ENCODE results near the gene LTBP1. TPM values are rescaled to one million over a fixed set of nuclear protein-coding genes. Genes with fewer than 3 reads are reported as not detected.

The LTBP1 gene
- total RNA-seq, 2 donors from 2014 or later, result 19.4 to 23.1 TPM

GRCh38 chr2:33134086-33134771 is 187.5 kb downstream of the LTBP1 start:
- no peaks in the 10 kb centered on the region for H3K27me3 ChIP-seq
- TF ChIP-seq CTCF (IDR thresholded peaks at IDR 0.05), result no peak
- peak overlapping the region; percentile 3 for H3K4me3 ChIP-seq
- no peaks in the 10 kb centered on the region for H3K36me3 ChIP-seq
- peak overlapping the region; percentile 8 for H3K27ac ChIP-seq
- intact Hi-C loops (cut with DNase I), result no loop called here
- H3K9ac ChIP-seq (ENCODE audit: low read depth in 2 of 2, low read length in 2 of 2), result peak overlapping the region in 1 of 2 donors; percentile 19
- DNase-seq, result peak; percentile 28
- H3K9me3 ChIP-seq, result no peaks in the 10 kb centered on the region
- no peaks in the 10 kb centered on the region for H3K4me1 ChIP-seq

DNA sequence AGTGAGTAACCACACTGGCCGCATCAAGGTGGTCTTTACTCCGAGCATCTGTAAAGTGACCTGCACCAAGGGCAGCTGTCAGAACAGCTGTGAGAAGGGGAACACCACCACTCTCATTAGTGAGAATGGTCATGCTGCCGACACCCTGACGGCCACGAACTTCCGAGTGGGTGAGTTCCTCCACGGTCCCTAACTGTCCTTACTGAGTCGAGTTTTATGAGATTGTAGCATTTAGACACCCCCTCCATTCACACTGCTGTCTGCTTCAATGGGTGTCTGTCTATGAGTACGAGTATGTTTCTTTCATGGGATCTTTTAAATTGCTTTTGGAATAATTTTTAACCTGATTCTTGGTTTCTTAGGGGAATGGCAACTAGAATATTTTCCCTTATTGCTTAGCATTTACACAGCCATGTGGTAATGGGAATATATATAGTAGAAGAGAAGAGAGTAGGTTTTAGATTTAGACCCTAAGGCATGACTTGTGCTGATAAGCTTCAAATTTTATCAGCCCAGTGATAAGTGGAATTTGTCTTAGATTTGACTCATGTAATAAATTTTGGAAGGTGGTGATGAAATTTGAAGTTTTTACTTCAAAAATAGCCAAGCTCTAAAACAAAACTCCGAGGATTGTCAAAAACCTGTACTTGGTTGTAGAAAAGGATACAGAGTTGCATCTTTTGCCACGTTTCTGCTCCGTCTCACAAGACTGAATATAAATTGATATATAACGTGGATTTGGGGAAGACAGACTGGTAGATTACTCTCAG is 188.2 kb downstream of the LTBP1 start:
- H3K36me3 ChIP-seq, result no peaks in the 10 kb centered on the region
- peak overlapping the region; percentile 3 for H3K4me3 ChIP-seq
- no peak for TF ChIP-seq CTCF (IDR thresholded peaks at IDR 0.05)
- DNase-seq, result no peak
- intact Hi-C loops (cut with DNase I), result no loop called here
- H3K4me1 ChIP-seq, result no peaks in the 10 kb centered on the region
- no peaks in the 10 kb centered on the region for H3K9me3 ChIP-seq
- H3K9ac ChIP-seq (ENCODE audit: low read depth in 2 of 2, low read length in 2 of 2), result peak overlapping the region in 1 of 2 donors; percentile 19
- no peaks in the 10 kb centered on the region for H3K27me3 ChIP-seq
- H3K27ac ChIP-seq, result peak overlapping the region; percentile 8

DNA sequence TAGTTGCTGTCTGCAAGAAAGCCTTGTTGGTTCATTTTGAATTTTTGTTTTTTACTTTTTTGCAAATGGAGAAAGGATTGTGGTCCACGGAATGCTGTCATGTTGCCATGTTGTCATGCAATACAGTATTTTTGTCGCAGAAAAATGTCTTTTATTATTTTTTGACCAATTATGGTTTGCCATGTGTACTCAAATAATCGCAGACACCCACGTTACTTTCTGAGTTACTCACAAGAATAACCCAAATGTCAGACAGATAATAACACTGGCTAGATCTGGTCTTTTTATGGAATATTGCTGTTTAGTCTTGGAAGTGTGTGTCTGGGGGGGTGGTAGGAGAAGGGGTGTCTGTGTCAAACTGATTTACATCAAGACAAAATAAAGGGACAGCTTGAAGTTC is 188.9 kb downstream of the LTBP1 start:
- Histone ChIP-seq H3K9ac (ENCODE audit: low read depth in 2 of 2, low read length in 2 of 2) (no peak overlapping the region), H3K27me3 (no peaks in the 10 kb centered on the region), H3K36me3 (no peaks in the 10 kb centered on the region), H3K4me1 (no peaks in the 10 kb centered on the region), H3K4me3 (peak overlapping the region; percentile 1), H3K27ac (peak overlapping the region; percentile 8), H3K9me3 (no peaks in the 10 kb centered on the region)
- intact Hi-C loops (cut with DNase I), result no loop called here
- TF ChIP-seq CTCF (IDR thresholded peaks at IDR 0.05), result no peak
- DNase-seq, result no peak

DNA sequence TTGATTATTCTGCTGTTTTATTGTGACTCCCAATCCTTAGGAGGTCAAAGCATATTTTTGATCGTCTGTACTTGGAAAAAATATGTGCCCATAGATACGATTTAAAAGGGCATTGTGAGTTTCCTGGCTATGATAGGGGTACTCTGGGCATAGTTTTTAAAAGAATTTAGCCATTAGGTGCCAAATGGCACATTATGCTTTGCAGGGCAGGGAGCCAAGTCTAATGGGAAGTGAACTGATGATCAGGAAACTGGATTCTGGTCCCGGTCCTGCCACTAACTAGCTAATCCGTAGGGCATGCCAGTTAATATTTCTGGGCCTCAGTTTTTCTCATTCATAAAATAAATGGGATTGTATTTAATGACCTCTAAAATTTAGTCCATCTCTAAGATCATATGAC is 189.3 kb downstream of the LTBP1 start:
- no peak for TF ChIP-seq CTCF (IDR thresholded peaks at IDR 0.05)
- no peak overlapping the region for H3K4me3 ChIP-seq
- H3K27me3 ChIP-seq, result no peaks in the 10 kb centered on the region
- H3K27ac ChIP-seq, result no peak overlapping the region
- intact Hi-C loops (cut with DNase I), result no loop called here
- no peaks in the 10 kb centered on the region for H3K36me3 ChIP-seq
- H3K9ac ChIP-seq (ENCODE audit: low read depth in 2 of 2, low read length in 2 of 2), result no peak overlapping the region
- no peak for DNase-seq
- H3K9me3 ChIP-seq, result no peaks in the 10 kb centered on the region
- no peaks in the 10 kb centered on the region for H3K4me1 ChIP-seq

- Histone ChIP-seq H3K27ac (no peak overlapping the region), H3K9ac (ENCODE audit: low read depth in 2 of 2, low read length in 2 of 2) (no peak overlapping the region), H3K36me3 (no peaks in the 10 kb centered on the region), H3K27me3 (no peaks in the 10 kb centered on the region), H3K4me3 (no peak overlapping the region), H3K9me3 (no peaks in the 10 kb centered on the region), H3K4me1 (no peaks in the 10 kb centered on the region)
- intact Hi-C loops (cut with DNase I), result no loop called here
- no peak for DNase-seq
- no peak for TF ChIP-seq CTCF (IDR thresholded peaks at IDR 0.05)
Observed at GRCh38 chr2:33136566-33136965, 189.8 kb downstream of the LTBP1 start.
